IPS-20b (cell line): Measurements from ENCODE around the gene CPSF3.
"Not testable (repeated sequence)": the region's sequence is repeated elsewhere in the genome, so short reads cannot be mapped to it uniquely, and the experiment has no call there.

ENCODE experiments used
- H3K27ac ChIP-seq: one replicate; pipeline ENCODE4 v1.5.1; 2013; ENCODE audit warnings: low read length
- H3K27me3 ChIP-seq: 2 replicates; pipeline ENCODE4 v1.6.1; 2013; ENCODE audit warnings: mild to moderate bottlenecking, low read length, inconsistent platforms; ENCODE audit not compliant: insufficient read depth
- H3K36me3 ChIP-seq: 2 replicates; pipeline ENCODE4 v1.6.1; 2013; ENCODE audit warnings: low read depth, mild to moderate bottlenecking, inconsistent platforms, low read length, moderate library complexity; ENCODE audit not compliant: insufficient read depth
- H3K4me1 ChIP-seq: 2 replicates; pipeline ENCODE4 v1.6.1; 2013; ENCODE audit warnings: mild to moderate bottlenecking, control low read depth, inconsistent platforms, low read length, moderate library complexity; ENCODE audit not compliant: insufficient read depth
- H3K4me3 ChIP-seq: 2 replicates; pipeline ENCODE4 v1.5.1; 2013; ENCODE audit warnings: mild to moderate bottlenecking, low read length, inconsistent platforms
- H3K9ac ChIP-seq: 2 replicates; pipeline ENCODE4 v1.6.1; 2013; ENCODE audit warnings: low read depth, mild to moderate bottlenecking, inconsistent platforms, low read length, moderate library complexity
- H3K9me3 ChIP-seq: 2 replicates; pipeline ENCODE4 v1.6.1; 2013; ENCODE audit warnings: mild to moderate bottlenecking, low read depth, low read length, inconsistent platforms; ENCODE audit not compliant: insufficient read depth

The CPSF3 gene

GRCh38 chr2:9388199-9388681 is 35.2 kb upstream of the CPSF3 start:
- peaks cover 6% of the 10 kb centered on the region; the same call in 1 of the 2 replicates for H3K4me1 ChIP-seq
- no peak overlapping the region for H3K4me3 ChIP-seq
- no peak overlapping the region for H3K27ac ChIP-seq
- no peak overlapping the region for H3K9ac ChIP-seq
- peaks cover 35% of the 10 kb centered on the region for H3K36me3 ChIP-seq
- no peaks in the 10 kb centered on the region for H3K9me3 ChIP-seq
- no peaks in the 10 kb centered on the region for H3K27me3 ChIP-seq

GRCh38 chr2:9388950-9389911 is 34.2 kb upstream of the CPSF3 start:
- no peaks in the 10 kb centered on the region for H3K9me3 ChIP-seq
- H3K27me3 ChIP-seq: no peaks in the 10 kb centered on the region
- no peak overlapping the region for H3K27ac ChIP-seq
- H3K36me3 ChIP-seq: peaks cover 32% of the 10 kb centered on the region
- H3K9ac ChIP-seq: no peak overlapping the region
- H3K4me3 ChIP-seq: no peak overlapping the region
- H3K4me1 ChIP-seq: peaks cover 6% of the 10 kb centered on the region; the same call in 1 of the 2 replicates

GRCh38 chr2:9390151-9390850 is 33.2 kb upstream of the CPSF3 start:
- no peak overlapping the region for H3K4me3 ChIP-seq
- H3K4me1 ChIP-seq: peaks cover 6% of the 10 kb centered on the region; the same call in 1 of the 2 replicates
- H3K27ac ChIP-seq: no peak overlapping the region
- no peak overlapping the region for H3K9ac ChIP-seq
- no peaks in the 10 kb centered on the region for H3K9me3 ChIP-seq
- no peaks in the 10 kb centered on the region for H3K27me3 ChIP-seq
- H3K36me3 ChIP-seq: peaks cover 34% of the 10 kb centered on the region

- Histone ChIP-seq H3K36me3 (peaks cover 30% of the 10 kb centered on the region), H3K9me3 (no peaks in the 10 kb centered on the region), H3K4me3 (no peak overlapping the region), H3K27ac (no peak overlapping the region), H3K4me1 (peaks cover 6% of the 10 kb centered on the region; the same call in 1 of the 2 replicates), H3K9ac (no peak overlapping the region), H3K27me3 (no peaks in the 10 kb centered on the region)
These were observed 32.5 kb upstream of the CPSF3 start for GRCh38 chr2:9390991-9391390.

GRCh38 chr2:9391961-9392720 is 31.3 kb upstream of the CPSF3 start:
- no peak overlapping the region for H3K9ac ChIP-seq
- H3K27ac ChIP-seq: no peak overlapping the region

GRCh38 chr2:9392898-9393765 is 30.3 kb upstream of the CPSF3 start:
- Histone ChIP-seq H3K4me1 (peaks cover 6% of the 10 kb centered on the region; the same call in 1 of the 2 replicates), H3K9ac (no peak overlapping the region; the same call in 1 of the 2 replicates), H3K27me3 (no peaks in the 10 kb centered on the region), H3K9me3 (no peaks in the 10 kb centered on the region), H3K27ac (no peak overlapping the region), H3K4me3 (peak overlapping the region; percentile 4; the same call in 1 of the 2 replicates), H3K36me3 (peaks cover 22% of the 10 kb centered on the region; the same call in 1 of the 2 replicates)

More at GRCh38 chr2:9391961-9392720, 31.3 kb upstream of the CPSF3 start:
- Histone ChIP-seq H3K36me3 (peaks cover 30% of the 10 kb centered on the region), H3K4me3 (no peak overlapping the region), H3K9me3 (no peaks in the 10 kb centered on the region), H3K27me3 (no peaks in the 10 kb centered on the region), H3K4me1 (peaks cover 6% of the 10 kb centered on the region; the same call in 1 of the 2 replicates)

- no peaks in the 10 kb centered on the region for H3K27me3 ChIP-seq
- H3K9me3 ChIP-seq: no peaks in the 10 kb centered on the region
- no peak overlapping the region for H3K9ac ChIP-seq
- H3K36me3 ChIP-seq: peaks cover 12% of the 10 kb centered on the region; the same call in 1 of the 2 replicates
- H3K27ac ChIP-seq: no peak overlapping the region
- peaks cover 6% of the 10 kb centered on the region; the same call in 1 of the 2 replicates for H3K4me1 ChIP-seq
- no peak overlapping the region for H3K4me3 ChIP-seq
These were observed 28.6 kb upstream of the CPSF3 start for GRCh38 chr2:9394816-9395215.

- Histone ChIP-seq H3K4me3 (no peak overlapping the region), H3K9ac (no peak overlapping the region), H3K27ac (no peak overlapping the region), H3K36me3 (peaks cover 9% of the 10 kb centered on the region; the same call in 1 of the 2 replicates), H3K4me1 (peaks cover 6% of the 10 kb centered on the region; the same call in 1 of the 2 replicates), H3K27me3 (no peaks in the 10 kb centered on the region), H3K9me3 (no peaks in the 10 kb centered on the region)
These were observed 26.3 kb upstream of the CPSF3 start for GRCh38 chr2:9397201-9397600.

- not testable (repeated sequence) for H3K4me3 ChIP-seq, H3K9ac ChIP-seq, H3K9me3 ChIP-seq, H3K4me1 ChIP-seq, H3K27ac ChIP-seq, H3K27me3 ChIP-seq
- H3K36me3 ChIP-seq: peaks cover 15% of the 10 kb centered on the region; the same call in 1 of the 2 replicates
These were observed 25.2 kb upstream of the CPSF3 start for GRCh38 chr2:9398251-9398650.

- Histone ChIP-seq H3K27me3 (no peaks in the 10 kb centered on the region), H3K4me1 (no peaks in the 10 kb centered on the region), H3K4me3 (no peak overlapping the region), H3K27ac (no peak overlapping the region), H3K36me3 (peaks cover 24% of the 10 kb centered on the region), H3K9me3 (no peaks in the 10 kb centered on the region), H3K9ac (no peak overlapping the region)
These were observed 24.3 kb upstream of the CPSF3 start for GRCh38 chr2:9398881-9399780.
